ENCODE results near the gene PRKN.

The PRKN gene

GRCh38 chr6:161710698-161711097 lies 1016.9 kb downstream of the PRKN start:
- Histone ChIP-seq H2AFZ (ENCODE audit: low read depth, low read length) (no peak overlapping the region), H3K4me2 (ENCODE audit: low read length) (no peak overlapping the region), H3K9me3 (ENCODE audit: insufficient read depth, low read length) (no peaks in the 10 kb centered on the region), H3K27me3 (ENCODE audit: low read depth, low read length) (no peaks in the 10 kb centered on the region), H3K36me3 (replicated peaks; ENCODE audit: low read depth, low read length) (no peaks in the 10 kb centered on the region), H3K4me3 (ENCODE audit: low read length) (no peak overlapping the region), H3K9ac (ENCODE audit: low read length) (no peak overlapping the region), H3K4me1 (ENCODE audit: low read length) (no peaks in the 10 kb centered on the region), H3K79me2 (ENCODE audit: low read length) (no peaks in the 10 kb centered on the region), H4K20me1 (ENCODE audit: insufficient read depth, low read length) (no peaks in the 10 kb centered on the region), H3K27ac (ENCODE audit: low read length) (no peak overlapping the region)
- no peak for TF ChIP-seq EZH2phosphoT487 (IDR thresholded peaks at IDR 0.05; ENCODE audit: low read depth)
- TF ChIP-seq CTCF (IDR thresholded peaks at IDR 0.05; ENCODE audit: low read depth, low read length) = no peak

- Histone ChIP-seq H3K27ac (ENCODE audit: low read length) (no peak overlapping the region), H3K79me2 (ENCODE audit: low read length) (no peaks in the 10 kb centered on the region), H3K36me3 (replicated peaks; ENCODE audit: low read depth, low read length) (no peaks in the 10 kb centered on the region), H3K4me3 (ENCODE audit: low read length) (no peak overlapping the region), H3K9me3 (ENCODE audit: insufficient read depth, low read length) (no peaks in the 10 kb centered on the region), H4K20me1 (ENCODE audit: insufficient read depth, low read length) (no peaks in the 10 kb centered on the region), H3K4me1 (ENCODE audit: low read length) (no peaks in the 10 kb centered on the region), H2AFZ (ENCODE audit: low read depth, low read length) (no peak overlapping the region), H3K27me3 (ENCODE audit: low read depth, low read length) (0 out of 2 replicates have a peak, but pooled peaks cover 5% of the 10 kb centered on the region), H3K9ac (ENCODE audit: low read length) (no peak overlapping the region), H3K4me2 (ENCODE audit: low read length) (no peak overlapping the region)
- TF ChIP-seq CTCF (IDR thresholded peaks at IDR 0.05; ENCODE audit: low read depth, low read length) (no peak), EZH2phosphoT487 (IDR thresholded peaks at IDR 0.05; ENCODE audit: low read depth) (no peak)
Observed at GRCh38 chr6:161701056-161701455, 1026.5 kb downstream of the PRKN start.

DNA sequence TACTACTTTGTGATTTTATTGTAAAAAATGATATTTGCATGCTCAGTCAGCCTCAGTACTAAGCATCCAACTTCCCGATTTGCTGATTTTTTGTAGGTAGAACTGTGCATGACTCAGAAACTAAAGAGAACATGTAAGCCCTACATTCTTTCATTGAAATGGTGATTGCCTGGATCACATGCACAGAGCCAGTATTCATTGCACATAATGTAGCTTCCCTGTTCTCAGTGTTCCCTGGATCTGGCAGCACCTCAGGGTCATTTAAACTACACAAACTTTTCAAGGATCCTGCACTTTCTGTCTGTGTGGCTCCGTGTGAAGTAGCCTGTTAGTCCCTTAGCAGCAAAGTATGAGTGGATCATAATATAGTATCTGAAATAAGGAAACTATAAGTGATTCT lies 1030.8 kb downstream of the PRKN start:
- Histone ChIP-seq H4K20me1 (ENCODE audit: insufficient read depth, low read length) (no peaks in the 10 kb centered on the region), H3K4me1 (ENCODE audit: low read length) (no peaks in the 10 kb centered on the region), H3K79me2 (ENCODE audit: low read length) (no peaks in the 10 kb centered on the region), H2AFZ (ENCODE audit: low read depth, low read length) (no peak overlapping the region), H3K4me3 (ENCODE audit: low read length) (no peak overlapping the region), H3K27ac (ENCODE audit: low read length) (no peak overlapping the region), H3K36me3 (replicated peaks; ENCODE audit: low read depth, low read length) (no peaks in the 10 kb centered on the region), H3K9ac (ENCODE audit: low read length) (no peak overlapping the region), H3K9me3 (ENCODE audit: insufficient read depth, low read length) (no peaks in the 10 kb centered on the region), H3K4me2 (ENCODE audit: low read length) (no peak overlapping the region), H3K27me3 (ENCODE audit: low read depth, low read length) (0 out of 2 replicates have a peak, but pooled peaks cover 15% of the 10 kb centered on the region)
- no peak for TF ChIP-seq EZH2phosphoT487 (IDR thresholded peaks at IDR 0.05; ENCODE audit: low read depth)
- TF ChIP-seq CTCF (IDR thresholded peaks at IDR 0.05; ENCODE audit: low read depth, low read length) = no peak

DNA sequence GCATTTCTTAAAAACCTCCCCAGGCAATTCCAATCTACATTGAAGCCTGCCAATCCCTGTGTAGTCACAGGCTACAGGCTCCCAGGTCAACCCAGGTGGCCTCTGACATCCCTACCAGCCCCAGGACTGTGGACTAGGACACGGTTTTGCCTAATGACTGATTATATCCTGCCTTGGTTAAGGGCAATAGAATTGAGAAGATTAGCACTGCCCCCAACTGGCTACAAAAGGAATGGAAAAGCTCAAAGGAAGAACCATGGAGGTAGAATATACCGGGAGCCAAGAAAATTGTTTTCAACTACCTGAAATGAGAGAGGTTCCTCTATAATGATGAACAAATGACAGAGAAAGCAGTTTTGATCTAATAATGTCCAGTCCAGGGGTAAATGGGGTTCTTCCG lies 1032.6 kb downstream of the PRKN start:
- Histone ChIP-seq H3K36me3 (replicated peaks; ENCODE audit: low read depth, low read length) (no peaks in the 10 kb centered on the region), H3K4me2 (ENCODE audit: low read length) (no peak overlapping the region), H4K20me1 (ENCODE audit: insufficient read depth, low read length) (no peaks in the 10 kb centered on the region), H3K27ac (ENCODE audit: low read length) (no peak overlapping the region), H3K27me3 (ENCODE audit: low read depth, low read length) (0 out of 2 replicates have a peak, but pooled peaks cover 15% of the 10 kb centered on the region), H3K4me3 (ENCODE audit: low read length) (no peak overlapping the region), H3K79me2 (ENCODE audit: low read length) (no peaks in the 10 kb centered on the region), H2AFZ (ENCODE audit: low read depth, low read length) (no peak overlapping the region), H3K4me1 (ENCODE audit: low read length) (no peaks in the 10 kb centered on the region), H3K9me3 (ENCODE audit: insufficient read depth, low read length) (no peaks in the 10 kb centered on the region), H3K9ac (ENCODE audit: low read length) (no peak overlapping the region)
- no peak for TF ChIP-seq EZH2phosphoT487 (IDR thresholded peaks at IDR 0.05; ENCODE audit: low read depth)
- TF ChIP-seq CTCF (IDR thresholded peaks at IDR 0.05; ENCODE audit: low read depth, low read length) = peak; percentile 55

Data from OCI-LY3 (cell line).